GM20000 (cell line): ENCODE data around the gene MLIP.

Experiments
- DNase-seq: peaks from one replicate; pipeline ENCODE4 v3.0.0; 2012; ENCODE audit warnings: low spot score
- CTCF ChIP-seq: IDR thresholded peaks from 2 replicates; pipeline ENCODE4 v1.5.1; 2012; ENCODE audit warnings: mild to moderate bottlenecking, control low read depth; ENCODE audit errors: extremely low read depth, missing control alignments

Gene MLIP

GRCh38 chr6:54254886-54255285, 143.6 kb downstream of the MLIP start:
- no peak for TF ChIP-seq CTCF
- DNase-seq, result no peak

- TF ChIP-seq CTCF, result no peak
- DNase-seq, result no peak
Measured at GRCh38 chr6:54255886-54256285, 144.6 kb downstream of the MLIP start.

GRCh38 chr6:54260025-54260424, 148.8 kb downstream of the MLIP start:
- TF ChIP-seq CTCF, result no peak
- no peak for DNase-seq

GRCh38 chr6:54262499-54262898, 151.3 kb downstream of the MLIP start:
- no peak for TF ChIP-seq CTCF

GRCh38 chr6:54262971-54263370, 151.7 kb downstream of the MLIP start:
- DNase-seq, result no peak
- TF ChIP-seq CTCF, result no peak

More at GRCh38 chr6:54262499-54262898, 151.3 kb downstream of the MLIP start:
- no peak for DNase-seq

- no peak for TF ChIP-seq CTCF
- no peak for DNase-seq
Measured at GRCh38 chr6:54264581-54265272, 153.5 kb downstream of the MLIP start.

GRCh38 chr6:54266400-54266923, 155.2 kb downstream of the MLIP start:
- no peak for DNase-seq
- TF ChIP-seq CTCF, result no peak
